K562 (cell line): ENCODE measurements around the gene CCDC167. TPM values are rescaled to one million over a fixed set of nuclear protein-coding genes. Genes with fewer than 3 reads are reported as not detected.
A peak's percentile ranks its signal among the peaks of the same experiment; 100 is the strongest.

Experiments
- AFF1 ChIP-seq, 2 experiments: fragments of 450-650 bp; IDR thresholded peaks; 2 replicates each; pipeline ENCODE4 v1.6.1; 2018; ENCODE audit warnings: mild to moderate bottlenecking in 2 of 2, low read depth in 1 of 2; ENCODE audit not compliant: partially characterized antibody in 2 of 2
- CBFA2T2 ChIP-seq: fragments of 450-650 bp; conservative IDR thresholded peaks from 2 replicates; pipeline ENCODE4 v1.6.1; 2017; ENCODE audit warnings: mild to moderate bottlenecking
- CHAMP1 ChIP-seq: fragments of 450-650 bp; IDR thresholded peaks from 2 replicates; pipeline ENCODE4 v1.6.1; 2016; ENCODE audit warnings: mild to moderate bottlenecking
- HDAC2 ChIP-seq: fragments of 450-650 bp; IDR thresholded peaks from 2 replicates; pipeline ENCODE4 v1.6.1; 2016; ENCODE audit warnings: mild to moderate bottlenecking
- REST ChIP-seq, 2 experiments: fragments of 450-650 bp; formaldehyde crosslinking in 1 of 2; IDR thresholded peaks; 2 replicates each; pipeline versions ENCODE4 v1.4.0 to v1.6.1; 2014 to 2020; ENCODE audit warnings: mild to moderate bottlenecking in 2 of 2, borderline replicate concordance in 1 of 2, low read depth in 1 of 2
- SMAD1 ChIP-seq: fragments of 150-350 bp; IDR thresholded peaks from 2 replicates; pipeline ENCODE4 v1.6.1; 2014; ENCODE audit warnings: low read length, low read depth; ENCODE audit not compliant: partially characterized antibody
- ZNF644 ChIP-seq: fragments of 200-800 bp; sonication (Bioruptor generic); IDR thresholded peaks from 2 replicates; pipeline ENCODE4 v1.6.1; 2016; ENCODE audit warnings: low read depth, missing genetic modification characterization, missing compliant biosample characterization
- polyA plus RNA-seq, 8 experiments: library from polyadenylated mRNA; depleted of rRNA in 4 of 8; stranded (reverse) in 5 of 8; unstranded in 3 of 8; fragments of >200 nt; fragmentation: Nextera tagmentation in 2 of 8; fragmentation: Illumina TruSeq in 1 of 8; extraction: Ambion mirVana in 2 of 8; extraction: Trizol in 1 of 8; gene quantifications; 2 replicates each; pipeline versions ENCODE4 v1.2.1 to v1.2.3, GENCODE V29; 2011 to 2014; ENCODE audit warnings: inconsistent platforms in 1 of 8, missing spikeins in 1 of 8
- total RNA-seq, 7 experiments: library from RNA; depleted of rRNA in 6 of 7; stranded (reverse); fragments of >200 nt in 6 of 7; fragmentation: Illumina TruSeq in 2 of 7; extraction: Trizol in 2 of 7; gene quantifications; 2 replicates each; pipeline versions ENCODE4 v1.2.1 to v1.2.3, GENCODE V29; 2011 to 2021; ENCODE audit warnings: low replicate concordance in 1 of 7

Gene CCDC167
- total and polyA plus RNA-seq, 9 of the 15 experiments (the other 6 are each of a cell fraction or from before 2014, with no cell fraction given) = 26.0 to 114 (median 45.2) TPM

GRCh38 chr6:37525460-37526357 is 26.0 kb upstream of the CCDC167 start (continued):
- peak; percentile 99 for TF ChIP-seq REST (IDR thresholded peaks at IDR 0.05; ENCODE audit: borderline replicate concordance)
- peak; percentile 96 for TF ChIP-seq REST (CRISPR knock-in tag; IDR thresholded peaks at IDR 0.05; ENCODE audit: low read depth)
- peak; percentile 86 for TF ChIP-seq CHAMP1
- TF ChIP-seq AFF1 (IDR thresholded peaks at IDR 0.05; ENCODE audit: low read depth in 1 of 2, partially characterized antibody in 2 of 2) = peak in 1 of 2 experiments; percentile 88
- TF ChIP-seq HDAC2 = peak; percentile 60; the same call in 1 of the 2 replicates
- TF ChIP-seq SMAD1 = no peak
- TF ChIP-seq CBFA2T2 = peak; percentile 34
- 0 out of 2 replicates have a peak, but pooled peaks have one; percentile 55 for TF ChIP-seq ZNF644 (tag)
